Measurements from ENCODE around the gene BZW2. TPM values are rescaled to one million over a fixed set of nuclear protein-coding genes. Genes with fewer than 3 reads are reported as not detected.
A peak's percentile ranks its signal among the peaks of the same experiment; 100 is the strongest.

The BZW2 gene
- total RNA-seq, 1 donor from 2014 or later: 89.8 TPM

GRCh38 chr7:16634271-16634738 lies 11.7 kb upstream of the BZW2 start:
- H3K27ac Mint-ChIP-seq: no peak overlapping the region
- H3K36me3 Mint-ChIP-seq: peaks cover 17% of the 10 kb centered on the region

GRCh38 chr7:16636555-16637101 lies 9.4 kb upstream of the BZW2 start:
- Mint-ChIP-seq H3K27me3 (no peaks in the 10 kb centered on the region), H3K27ac (no peak overlapping the region), H3K36me3 (peaks cover 16% of the 10 kb centered on the region), H3K4me1 (ENCODE audit: unreplicated experiment) (peaks cover 17% of the 10 kb centered on the region), H3K9me3 (no peaks in the 10 kb centered on the region), H3K4me3 (no peak overlapping the region)
- no peak for TF ChIP-seq CTCF (conservative IDR thresholded peaks at IDR 0.05)
- no peak for DNase-seq (ENCODE audit: extremely low spot score, unreplicated experiment)

More at GRCh38 chr7:16634271-16634738, 11.7 kb upstream of the BZW2 start:
- Mint-ChIP-seq H3K9me3 (no peaks in the 10 kb centered on the region), H3K27me3 (no peaks in the 10 kb centered on the region), H3K4me3 (no peak overlapping the region), H3K4me1 (ENCODE audit: unreplicated experiment) (peaks cover 17% of the 10 kb centered on the region)
- DNase-seq (ENCODE audit: extremely low spot score, unreplicated experiment): no peak
- no peak for TF ChIP-seq CTCF (conservative IDR thresholded peaks at IDR 0.05)

GRCh38 chr7:16637379-16637778 lies 8.6 kb upstream of the BZW2 start:
- Mint-ChIP-seq H3K9me3 (no peaks in the 10 kb centered on the region), H3K4me1 (ENCODE audit: unreplicated experiment) (peaks cover 17% of the 10 kb centered on the region), H3K4me3 (no peak overlapping the region), H3K27me3 (no peaks in the 10 kb centered on the region), H3K27ac (no peak overlapping the region), H3K36me3 (peaks cover 11% of the 10 kb centered on the region)
- DNase-seq (ENCODE audit: extremely low spot score, unreplicated experiment): no peak
- TF ChIP-seq CTCF (conservative IDR thresholded peaks at IDR 0.05): no peak

- TF ChIP-seq CTCF (conservative IDR thresholded peaks at IDR 0.05): no peak
- Mint-ChIP-seq H3K4me3 (no peak overlapping the region), H3K4me1 (ENCODE audit: unreplicated experiment) (peaks cover 26% of the 10 kb centered on the region), H3K27me3 (no peaks in the 10 kb centered on the region), H3K27ac (no peak overlapping the region), H3K36me3 (peaks cover 14% of the 10 kb centered on the region), H3K9me3 (no peaks in the 10 kb centered on the region)
- no peak for DNase-seq (ENCODE audit: extremely low spot score, unreplicated experiment)
Measured at GRCh38 chr7:16638282-16639280, 7.4 kb upstream of the BZW2 start.

GRCh38 chr7:16644157-16644556 lies 1.8 kb upstream of the BZW2 start:
- H3K4me3 Mint-ChIP-seq: peak overlapping the region; percentile 100
- no peaks in the 10 kb centered on the region for H3K27me3 Mint-ChIP-seq
- DNase-seq (ENCODE audit: extremely low spot score, unreplicated experiment): no peak
- peaks cover 39% of the 10 kb centered on the region for H3K4me1 Mint-ChIP-seq (ENCODE audit: unreplicated experiment)
- peak overlapping the region; percentile 96 for H3K27ac Mint-ChIP-seq
- H3K9me3 Mint-ChIP-seq: no peaks in the 10 kb centered on the region
- H3K36me3 Mint-ChIP-seq: peaks cover 9% of the 10 kb centered on the region
- no peak for TF ChIP-seq CTCF (conservative IDR thresholded peaks at IDR 0.05)
